OCI-LY3 (cell line): ENCODE data around the gene LSS.
A peak's percentile ranks its signal among the peaks of the same experiment; 100 is the strongest.

Experiments used
- H2AFZ ChIP-seq: fragments of 200-600, 300-600 bp; shearing (Covaris generic); 2 replicates; pipeline ENCODE4 v1.6.0; 2014; ENCODE audit warnings: antibody characterized with exemption, low read depth, low read length
- H3K27ac ChIP-seq: fragments of 200-600, 300-600 bp; sonication (generic); 2 replicates; pipeline ENCODE4 v1.5.1; 2014; ENCODE audit warnings: mild to moderate bottlenecking, low read length, moderate library complexity, mixed read lengths
- H3K27me3 ChIP-seq: fragments of 200-600, 300-600 bp; sonication (generic); 2 replicates; pipeline ENCODE4 v1.6.1; 2014; ENCODE audit warnings: low read depth, low read length, mixed read lengths
- H3K36me3 ChIP-seq: fragments of 200-600, 300-600 bp; sonication (generic); replicated peaks from 2 replicates; pipeline ENCODE3; 2014; ENCODE audit warnings: low read depth, low read length, mixed read lengths
- H3K4me1 ChIP-seq: fragments of 300-600, 200-600 bp; sonication (generic); 2 replicates; pipeline ENCODE4 v1.6.1; 2014; ENCODE audit warnings: low read length, mixed read lengths
- H3K4me2 ChIP-seq: fragments of 200-600, 300-600 bp; sonication (generic); 2 replicates; pipeline ENCODE4 v1.6.1; 2014; ENCODE audit warnings: low read length, mixed read lengths
- H3K4me3 ChIP-seq: fragments of 300-600, 200-600 bp; sonication (generic); 2 replicates; pipeline ENCODE4 v1.5.1; 2014; ENCODE audit warnings: antibody characterized with exemption, mild to moderate bottlenecking, low read length, moderate library complexity
- H3K79me2 ChIP-seq: fragments of 300-600, 200-600 bp; shearing (Covaris generic); 2 replicates; pipeline ENCODE4 v1.6.1; 2014; ENCODE audit warnings: mild to moderate bottlenecking, low read length, mixed read lengths
- H3K9ac ChIP-seq: fragments of 300-600, 200-600 bp; shearing (Covaris generic); 2 replicates; pipeline ENCODE4 v1.6.0; 2014; ENCODE audit warnings: mild to moderate bottlenecking, low read length, moderate library complexity
- H3K9me3 ChIP-seq: fragments of 200-600, 300-600 bp; shearing (Covaris generic); 2 replicates; pipeline ENCODE4 v1.6.1; 2014; ENCODE audit warnings: low read length, mixed read lengths; ENCODE audit not compliant: insufficient read depth
- H4K20me1 ChIP-seq: fragments of 200-600, 300-600 bp; sonication (generic); 2 replicates; pipeline ENCODE4 v1.6.1; 2016; ENCODE audit warnings: low read length, mixed read lengths; ENCODE audit not compliant: insufficient read depth
- EZH2phosphoT487 ChIP-seq: fragments of 200-600 bp; shearing (Covaris generic); IDR thresholded peaks from 2 replicates; pipeline ENCODE4 v1.6.1; 2018; ENCODE audit warnings: antibody characterized with exemption, mixed run types, low read depth
- TF ChIP-seq, protein P1 (sequence below): fragments of 200-600, 300-600 bp; sonication (generic); IDR thresholded peaks from 2 replicates; pipeline ENCODE4 v1.5.1; 2014; ENCODE audit warnings: antibody characterized with exemption, low read length, low read depth

LSS gene

DNA sequence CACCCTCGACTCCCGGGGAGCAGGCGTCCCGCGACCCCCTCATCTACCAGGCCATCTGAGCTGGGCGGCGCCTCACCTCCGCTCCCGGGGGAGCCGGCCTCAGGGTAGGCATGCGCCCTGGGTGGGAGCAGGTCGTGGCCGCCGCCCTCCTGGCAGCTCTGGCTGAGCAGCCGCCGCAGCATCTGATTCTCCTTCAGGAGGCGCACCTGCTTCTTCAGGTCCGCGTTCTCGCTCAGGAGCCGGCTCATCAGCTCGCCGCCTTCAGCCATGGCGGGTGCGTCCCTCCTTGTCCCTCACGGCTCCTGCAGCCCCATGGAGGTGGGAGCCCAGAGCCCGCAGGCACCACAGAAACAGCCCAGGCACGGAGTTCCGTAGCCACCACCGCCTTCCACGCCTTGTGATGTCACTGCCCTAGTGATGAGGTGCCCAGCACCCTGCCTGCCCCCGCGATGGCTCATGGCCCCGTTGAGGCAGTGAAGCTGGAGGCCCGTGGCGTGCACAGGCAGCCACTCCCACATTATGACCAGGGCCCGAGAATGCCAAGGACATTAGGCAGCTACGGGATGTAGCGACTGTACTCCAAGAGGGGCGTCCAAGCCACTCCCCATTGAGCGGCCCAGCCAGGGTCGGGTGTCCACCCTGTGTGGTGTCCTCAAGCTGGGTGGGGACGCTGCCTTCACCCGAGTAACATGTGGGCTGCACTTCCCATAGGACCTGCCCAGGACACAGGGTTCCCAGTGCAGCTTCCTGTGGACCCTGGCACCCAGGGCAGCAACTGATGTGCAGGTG lies 45.8 kb downstream of the LSS start:
- H3K27ac ChIP-seq = no peak overlapping the region
- H2AFZ ChIP-seq = no peak overlapping the region
- H3K4me2 ChIP-seq = peak overlapping the region; percentile 36; the same call in 1 of the 2 replicates
- no peak for TF ChIP-seq EZH2phosphoT487
- TF ChIP-seq, protein P1, sequence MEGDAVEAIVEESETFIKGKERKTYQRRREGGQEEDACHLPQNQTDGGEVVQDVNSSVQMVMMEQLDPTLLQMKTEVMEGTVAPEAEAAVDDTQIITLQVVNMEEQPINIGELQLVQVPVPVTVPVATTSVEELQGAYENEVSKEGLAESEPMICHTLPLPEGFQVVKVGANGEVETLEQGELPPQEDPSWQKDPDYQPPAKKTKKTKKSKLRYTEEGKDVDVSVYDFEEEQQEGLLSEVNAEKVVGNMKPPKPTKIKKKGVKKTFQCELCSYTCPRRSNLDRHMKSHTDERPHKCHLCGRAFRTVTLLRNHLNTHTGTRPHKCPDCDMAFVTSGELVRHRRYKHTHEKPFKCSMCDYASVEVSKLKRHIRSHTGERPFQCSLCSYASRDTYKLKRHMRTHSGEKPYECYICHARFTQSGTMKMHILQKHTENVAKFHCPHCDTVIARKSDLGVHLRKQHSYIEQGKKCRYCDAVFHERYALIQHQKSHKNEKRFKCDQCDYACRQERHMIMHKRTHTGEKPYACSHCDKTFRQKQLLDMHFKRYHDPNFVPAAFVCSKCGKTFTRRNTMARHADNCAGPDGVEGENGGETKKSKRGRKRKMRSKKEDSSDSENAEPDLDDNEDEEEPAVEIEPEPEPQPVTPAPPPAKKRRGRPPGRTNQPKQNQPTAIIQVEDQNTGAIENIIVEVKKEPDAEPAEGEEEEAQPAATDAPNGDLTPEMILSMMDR = no peak
- H3K4me3 ChIP-seq = peak overlapping the region; percentile 47; the same call in 1 of the 2 replicates
- H3K9ac ChIP-seq = no peak overlapping the region
- H4K20me1 ChIP-seq = no peaks in the 10 kb centered on the region
- no peaks in the 10 kb centered on the region for H3K4me1 ChIP-seq
- no peaks in the 10 kb centered on the region for H3K36me3 ChIP-seq
- H3K79me2 ChIP-seq = no peaks in the 10 kb centered on the region
- no peaks in the 10 kb centered on the region for H3K27me3 ChIP-seq
- no peaks in the 10 kb centered on the region for H3K9me3 ChIP-seq

DNA sequence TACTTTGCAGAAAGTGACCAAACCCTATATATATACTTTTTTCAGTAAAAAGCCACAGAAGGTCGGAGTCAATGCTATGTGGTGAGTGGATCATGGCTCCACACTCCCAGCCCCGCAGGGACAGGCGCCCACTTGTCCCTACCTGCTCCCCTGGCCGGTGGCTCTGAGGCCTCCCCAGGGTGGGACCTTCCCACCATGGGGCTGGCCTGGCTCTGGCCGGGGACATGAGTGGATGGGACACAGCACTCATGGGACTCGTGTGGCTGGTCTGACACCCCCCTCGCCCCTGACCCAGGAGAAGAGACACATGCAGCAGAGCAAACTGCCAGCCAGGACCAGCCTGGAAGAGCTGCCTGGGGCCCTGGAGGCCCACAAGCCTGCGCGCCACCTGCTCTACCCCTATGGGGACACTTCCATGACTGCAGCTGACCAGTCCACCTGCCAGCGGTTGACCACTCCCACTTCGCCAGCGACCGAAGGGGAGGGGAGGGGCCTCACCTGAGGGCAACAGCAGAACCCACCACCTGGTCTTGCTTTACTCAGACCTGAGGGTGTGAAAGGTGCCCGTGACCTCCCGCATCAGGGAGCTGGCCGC lies 46.5 kb downstream of the LSS start:
- Histone ChIP-seq H3K9me3 (no peaks in the 10 kb centered on the region), H3K4me3 (no peak overlapping the region), H3K79me2 (no peaks in the 10 kb centered on the region), H3K9ac (no peak overlapping the region), H3K4me1 (no peaks in the 10 kb centered on the region), H3K27me3 (no peaks in the 10 kb centered on the region), H3K27ac (no peak overlapping the region), H2AFZ (no peak overlapping the region), H3K36me3 (no peaks in the 10 kb centered on the region), H4K20me1 (no peaks in the 10 kb centered on the region), H3K4me2 (no peak overlapping the region)
- no peak for TF ChIP-seq EZH2phosphoT487
- TF ChIP-seq, protein P1 = no peak

DNA sequence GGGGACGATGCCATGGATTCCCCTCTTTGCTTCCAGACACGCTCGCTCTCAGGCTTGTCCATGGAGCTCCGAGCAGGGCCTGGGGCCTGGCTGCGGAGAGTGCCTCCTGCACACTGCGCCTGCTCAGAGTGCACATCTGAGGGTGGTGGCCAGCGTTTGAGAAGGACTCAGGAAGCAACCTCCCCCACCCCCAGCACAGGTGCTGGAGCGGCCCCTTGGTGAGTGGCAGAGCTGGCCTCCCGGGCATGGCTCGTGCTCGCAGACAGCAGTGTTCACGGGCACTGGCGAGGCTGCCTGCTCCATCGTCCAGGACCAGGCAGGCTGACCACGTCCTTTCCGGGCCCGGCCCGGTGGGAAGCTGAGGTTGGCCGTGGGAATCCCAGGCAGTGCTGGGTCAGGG lies 47.1 kb downstream of the LSS start:
- H3K4me1 ChIP-seq = no peaks in the 10 kb centered on the region
- no peak overlapping the region for H2AFZ ChIP-seq
- no peaks in the 10 kb centered on the region for H3K36me3 ChIP-seq
- no peaks in the 10 kb centered on the region for H4K20me1 ChIP-seq
- H3K4me2 ChIP-seq = no peak overlapping the region
- no peak overlapping the region for H3K4me3 ChIP-seq
- no peaks in the 10 kb centered on the region for H3K27me3 ChIP-seq
- no peak overlapping the region for H3K27ac ChIP-seq
- H3K9me3 ChIP-seq = no peaks in the 10 kb centered on the region
- H3K9ac ChIP-seq = no peak overlapping the region
- no peaks in the 10 kb centered on the region for H3K79me2 ChIP-seq
- no peak for TF ChIP-seq EZH2phosphoT487
- TF ChIP-seq, protein P1 = no peak

DNA sequence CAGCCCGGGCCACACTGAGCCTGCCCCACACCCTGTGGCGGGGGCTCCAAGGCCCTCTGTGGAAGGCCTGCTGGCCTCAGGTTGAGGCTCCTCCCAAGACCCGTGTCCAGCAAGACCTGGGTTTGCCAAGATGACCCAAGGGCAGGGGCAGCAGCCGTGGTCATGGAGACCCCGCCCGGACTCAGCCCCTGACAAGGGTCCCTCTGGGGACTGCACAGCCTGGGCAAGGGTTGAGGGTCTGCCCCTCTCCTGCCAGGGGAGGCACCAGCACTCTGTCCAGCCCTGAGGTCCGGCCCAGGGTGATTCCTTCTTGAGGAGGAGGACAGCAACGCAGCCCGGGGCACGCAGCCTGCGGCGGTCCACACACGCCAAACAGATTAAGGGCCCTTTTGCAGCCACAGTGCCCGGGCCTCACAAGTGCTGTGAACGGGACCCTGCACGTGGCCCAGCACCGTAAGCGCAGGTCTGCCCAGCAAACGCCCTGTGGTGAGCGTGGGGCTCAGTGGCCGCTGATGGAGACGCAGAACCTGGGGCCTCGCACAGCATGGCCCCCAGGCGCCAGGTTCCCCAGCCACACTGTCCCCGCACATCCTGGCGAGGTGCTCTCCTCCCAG lies 47.7 kb downstream of the LSS start:
- no peak overlapping the region for H2AFZ ChIP-seq
- no peaks in the 10 kb centered on the region for H3K36me3 ChIP-seq
- H3K4me2 ChIP-seq = no peak overlapping the region
- no peaks in the 10 kb centered on the region for H3K4me1 ChIP-seq
- no peak overlapping the region for H3K9ac ChIP-seq
- no peaks in the 10 kb centered on the region for H3K79me2 ChIP-seq
- no peak overlapping the region for H3K27ac ChIP-seq
- H3K27me3 ChIP-seq = no peaks in the 10 kb centered on the region
- H3K4me3 ChIP-seq = no peak overlapping the region
- no peak for TF ChIP-seq EZH2phosphoT487
- TF ChIP-seq, protein P1 = no peak
- H3K9me3 ChIP-seq = no peaks in the 10 kb centered on the region
- no peaks in the 10 kb centered on the region for H4K20me1 ChIP-seq
